HEK293T (cell line): ENCODE data around the gene NEB.
"Not testable (repeated sequence)": the region's sequence is repeated elsewhere in the genome, so short reads cannot be mapped to it uniquely, and the experiment has no call there.

ENCODE experiments used
- CTCF ChIA-PET: fragments of 350-600 bp; formaldehyde crosslinking; extraction: SDS; loops from one replicate; lab custom pipeline; 2021; ENCODE audit warnings: antibody characterized with exemption, inconsistent platforms; lab: Yijun Ruan, JAX
- POLR2A ChIA-PET: fragments of 350-600 bp; formaldehyde crosslinking; extraction: SDS; loops from one replicate; lab custom pipeline; 2020; ENCODE audit warnings: antibody characterized with exemption, inconsistent platforms; lab: Yijun Ruan, JAX
- DNase-seq: peaks from one replicate; pipeline ENCODE4 v3.0.0; 2012; ENCODE audit warnings: mixed read lengths; ENCODE audit errors: extremely low spot score
- ARNT ChIP-seq: fragments of 450-650 bp; IDR thresholded peaks from 2 replicates; pipeline ENCODE4 v1.6.1; 2017; ENCODE audit warnings: mild to moderate bottlenecking
- BHLHE40 ChIP-seq: fragments of 450-650 bp; IDR thresholded peaks from 2 replicates; pipeline ENCODE4 v1.6.1; 2016; ENCODE audit warnings: mild to moderate bottlenecking, moderate library complexity, borderline replicate concordance
- CTBP1 ChIP-seq: fragments of 450-650 bp; IDR thresholded peaks from 2 replicates; pipeline ENCODE4 v1.6.1; 2016; ENCODE audit warnings: borderline replicate concordance
- ELF4 ChIP-seq: fragments of 450-650 bp; IDR thresholded peaks from 2 replicates; pipeline ENCODE4 v1.6.1; 2017; ENCODE audit warnings: antibody characterized with exemption
- FOXA1 ChIP-seq: fragments of 450-650 bp; IDR thresholded peaks from 2 replicates; pipeline ENCODE4 v1.6.1; 2016; ENCODE audit warnings: mild to moderate bottlenecking
- FOXK2 ChIP-seq: fragments of 450-650 bp; IDR thresholded peaks from 2 replicates; pipeline ENCODE4 v1.6.1; 2016; ENCODE audit warnings: mild to moderate bottlenecking
- FOXM1 ChIP-seq: fragments of 450-650 bp; IDR thresholded peaks from 2 replicates; pipeline ENCODE4 v1.6.1; 2017; ENCODE audit warnings: mild to moderate bottlenecking, borderline replicate concordance
- HDGF ChIP-seq: fragments of 450-650 bp; IDR thresholded peaks from 2 replicates; pipeline ENCODE4 v1.6.1; 2017; ENCODE audit warnings: antibody characterized with exemption, borderline replicate concordance
- L3MBTL2 ChIP-seq: fragments of 450-650 bp; conservative IDR thresholded peaks from 2 replicates; pipeline ENCODE4 v1.6.1; 2016; ENCODE audit warnings: mild to moderate bottlenecking
- LEF1 ChIP-seq: fragments of 450-650 bp; IDR thresholded peaks from 2 replicates; pipeline ENCODE4 v1.6.1; 2017; ENCODE audit warnings: mild to moderate bottlenecking, borderline replicate concordance
- NFRKB ChIP-seq: fragments of 450-650 bp; IDR thresholded peaks from 2 replicates; pipeline ENCODE4 v1.6.1; 2016; ENCODE audit warnings: mild to moderate bottlenecking, moderate library complexity
- PKNOX1 ChIP-seq: fragments of 450-650 bp; IDR thresholded peaks from 2 replicates; pipeline ENCODE4 v1.6.1; 2016
- SP1 ChIP-seq: fragments of 450-650 bp; IDR thresholded peaks from 2 replicates; pipeline ENCODE4 v1.6.1; 2017
- SUZ12 ChIP-seq: fragments of 450-650 bp; IDR thresholded peaks from 2 replicates; pipeline ENCODE4 v1.6.1; 2016; ENCODE audit warnings: mild to moderate bottlenecking
- TARDBP ChIP-seq: fragments of 450-650 bp; IDR thresholded peaks from 2 replicates; pipeline ENCODE4 v1.6.1; 2016
- ZNF384 ChIP-seq: fragments of 450-650 bp; IDR thresholded peaks from 2 replicates; pipeline ENCODE4 v1.6.1; 2016

The NEB gene

GRCh38 chr2:151649966-151650365 lies 84.3 kb downstream of the NEB start:
- no peak for TF ChIP-seq PKNOX1
- no peak for TF ChIP-seq TARDBP
- no peak for TF ChIP-seq CTBP1
- no peak for TF ChIP-seq ARNT
- no peak for TF ChIP-seq FOXM1
- TF ChIP-seq SP1: no peak
- TF ChIP-seq ZNF384: no peak
- TF ChIP-seq HDGF: no peak
- TF ChIP-seq BHLHE40: no peak
- ChIA-PET CTCF (no interaction called here), POLR2A (no interaction called here)
- DNase-seq: no peak

GRCh38 chr2:151649400-151649799 lies 84.9 kb downstream of the NEB start:
- ChIA-PET CTCF (no interaction called here), POLR2A (no interaction called here)
- DNase-seq: no peak
- TF ChIP-seq PKNOX1 (no peak), SP1 (no peak), BHLHE40 (no peak), HDGF (no peak), ARNT (no peak), ZNF384 (no peak), FOXK2 (no peak), FOXA1 (no peak), NFRKB (no peak), CTBP1 (no peak), SUZ12 (no peak), L3MBTL2 (no peak), FOXM1 (no peak), LEF1 (no peak), TARDBP (no peak), ELF4 (no peak)

- CTCF ChIA-PET, DNase-seq, POLR2A ChIA-PET: not testable (repeated sequence)
Observed at GRCh38 chr2:151646512-151646911, 87.8 kb downstream of the NEB start.

- CTCF ChIA-PET: no interaction called here
- no peak for DNase-seq
- POLR2A ChIA-PET: no interaction called here
- TF ChIP-seq BHLHE40 (no peak), HDGF (no peak), NFRKB (no peak), ZNF384 (no peak), FOXA1 (no peak), FOXK2 (no peak), L3MBTL2 (no peak), ELF4 (no peak), PKNOX1 (no peak)
Observed at GRCh38 chr2:151644580-151644979, 89.7 kb downstream of the NEB start.

GRCh38 chr2:151641895-151642294 lies 92.4 kb downstream of the NEB start:
- POLR2A ChIA-PET, CTCF ChIA-PET, DNase-seq: not testable (repeated sequence)

GRCh38 chr2:151640087-151640486 lies 94.2 kb downstream of the NEB start:
- peak; percentile 12 for DNase-seq
- ChIA-PET POLR2A (no interaction called here), CTCF (no interaction called here)
- no peak for TF ChIP-seq NFRKB
- no peak for TF ChIP-seq L3MBTL2

GRCh38 chr2:151638990-151639389 lies 95.3 kb downstream of the NEB start:
- DNase-seq: no peak
- POLR2A ChIA-PET: no interaction called here
- TF ChIP-seq ZNF384 (no peak), SUZ12 (no peak), ARNT (no peak), SP1 (no peak), CTBP1 (no peak), FOXM1 (no peak), ELF4 (no peak), L3MBTL2 (no peak), FOXA1 (no peak), NFRKB (no peak), BHLHE40 (no peak)
- CTCF ChIA-PET: no interaction called here
